K562 (cell line): Measurements from ENCODE around the gene PITX1. TPM values are rescaled to one million over a fixed set of nuclear protein-coding genes. Genes with fewer than 3 reads are reported as not detected.

Experiments used
- ATF4 ChIP-seq: fragments of 450-650 bp; formaldehyde crosslinking; IDR thresholded peaks from 2 replicates; pipeline ENCODE4 v1.4.0; 2022; ENCODE audit warnings: mild to moderate bottlenecking, moderate library complexity
- CBFA2T2 ChIP-seq: fragments of 450-650 bp; conservative IDR thresholded peaks from 2 replicates; pipeline ENCODE4 v1.6.1; 2017; ENCODE audit warnings: mild to moderate bottlenecking
- CBFA2T3 ChIP-seq: fragments of 450-650 bp; IDR thresholded peaks from 2 replicates; pipeline ENCODE4 v1.6.1; 2017
- E2F6 ChIP-seq, 2 experiments: IDR thresholded peaks; 2 replicates each; pipeline ENCODE4 v1.6.1; 2011; ENCODE audit warnings: borderline replicate concordance in 1 of 2, control low read depth in 1 of 2, low read depth in 1 of 2, low read length in 1 of 2, mild to moderate bottlenecking in 1 of 2, mixed read lengths in 1 of 2, moderate library complexity in 1 of 2; ENCODE audit not compliant: insufficient read depth in 1 of 2, insufficient read length in 1 of 2, poor library complexity in 1 of 2, severe bottlenecking in 1 of 2; ENCODE audit errors: extremely low read depth in 1 of 2
- FOXA1 ChIP-seq: fragments of 450-650 bp; IDR thresholded peaks from 2 replicates; pipeline ENCODE4 v1.6.1; 2016; ENCODE audit warnings: mild to moderate bottlenecking, borderline replicate concordance
- HMG20B ChIP-seq: fragments of 250-450 bp; sonication (Bioruptor Pico); IDR thresholded peaks from 2 replicates; pipeline ENCODE4 v1.5.0; 2021; ENCODE audit warnings: mild to moderate bottlenecking
- KAT2B ChIP-seq: IDR thresholded peaks from one replicate; pipeline ENCODE4 v1.6.1; 2012; ENCODE audit warnings: low read depth, mild to moderate bottlenecking, control low read depth, inconsistent platforms, low read length, moderate library complexity
- MCM3 ChIP-seq: fragments of 450-650 bp; IDR thresholded peaks from 2 replicates; pipeline ENCODE4 v1.6.1; 2016
- NFIC ChIP-seq: fragments of 450-650 bp; IDR thresholded peaks from 2 replicates; pipeline ENCODE4 v1.6.1; 2017; ENCODE audit warnings: mild to moderate bottlenecking, inconsistent platforms
- PRDM10 ChIP-seq: fragments of 450-650 bp; IDR thresholded peaks from 2 replicates; pipeline ENCODE4 v1.6.1; 2018; ENCODE audit not compliant: partially characterized antibody
- SMARCA5 ChIP-seq: fragments of 450-650 bp; IDR thresholded peaks from 2 replicates; pipeline ENCODE4 v1.6.1; 2016
- SRF ChIP-seq, 2 experiments: fragments of 250-450, 450-650 bp in 1 of 2; sonication (Bioruptor Pico) in 1 of 2; sonication (generic) in 1 of 2; formaldehyde crosslinking; IDR thresholded peaks; 2 replicates each; pipeline versions ENCODE4 v1.5.0 to v1.5.1; 2020 to 2022; ENCODE audit warnings: mild to moderate bottlenecking in 1 of 2, missing genetic modification reagents in 1 of 2
- STAT5A ChIP-seq: IDR thresholded peaks from 2 replicates; pipeline ENCODE4 v1.6.1; 2012; ENCODE audit warnings: low read length, inconsistent platforms, borderline replicate concordance
- TEAD4 ChIP-seq, 2 experiments: sonication (generic) in 1 of 2; formaldehyde crosslinking in 1 of 2; IDR thresholded peaks; 2 replicates each; pipeline versions ENCODE4 v1.6.1 to v1.8.0; 2012 to 2022; ENCODE audit warnings: borderline replicate concordance in 1 of 2, inconsistent platforms in 1 of 2, low read length in 1 of 2, mild to moderate bottlenecking in 1 of 2, missing genetic modification reagents in 1 of 2
- TGIF2 ChIP-seq: sonication (generic); formaldehyde crosslinking; IDR thresholded peaks from 2 replicates; pipeline ENCODE4 v1.8.1; 2022; ENCODE audit warnings: mild to moderate bottlenecking, missing genetic modification reagents, moderate library complexity
- VEZF1 ChIP-seq: fragments of 200-800 bp; sonication (Bioruptor generic); IDR thresholded peaks from 2 replicates; pipeline ENCODE4 v1.6.1; 2017; ENCODE audit warnings: missing genetic modification characterization, missing compliant biosample characterization
- YY1 ChIP-seq, 3 experiments: IDR thresholded peaks; 2 replicates each; pipeline ENCODE4 v1.6.1; 2011; ENCODE audit warnings: low read length in 2 of 3, mild to moderate bottlenecking in 2 of 3, moderate library complexity in 2 of 3, borderline replicate concordance in 1 of 3, control low read depth in 1 of 3, low read depth in 1 of 3; ENCODE audit not compliant: insufficient read depth in 3 of 3, insufficient replicate concordance in 2 of 3, control insufficient read depth in 1 of 3, insufficient read length in 1 of 3; ENCODE audit errors: extremely low read depth in 1 of 3
- ZBTB1 ChIP-seq: sonication (generic); formaldehyde crosslinking; IDR thresholded peaks from 2 replicates; pipeline ENCODE4 v1.8.1; 2023; ENCODE audit warnings: missing genetic modification reagents, low read depth, mild to moderate bottlenecking, borderline replicate concordance
- polyA plus RNA-seq, 8 experiments: library from polyadenylated mRNA; depleted of rRNA in 4 of 8; stranded (reverse) in 5 of 8; unstranded in 3 of 8; fragments of >200 nt; fragmentation: Nextera tagmentation in 2 of 8; fragmentation: Illumina TruSeq in 1 of 8; extraction: Ambion mirVana in 2 of 8; extraction: Trizol in 1 of 8; gene quantifications; 2 replicates each; pipeline versions ENCODE4 v1.2.1 to v1.2.3, GENCODE V29; 2011 to 2014; ENCODE audit warnings: inconsistent platforms in 1 of 8, missing spikeins in 1 of 8
- total RNA-seq, 7 experiments: library from RNA; depleted of rRNA in 6 of 7; stranded (reverse); fragments of >200 nt in 6 of 7; fragmentation: Illumina TruSeq in 2 of 7; extraction: Trizol in 2 of 7; gene quantifications; 2 replicates each; pipeline versions ENCODE4 v1.2.1 to v1.2.3, GENCODE V29; 2011 to 2021; ENCODE audit warnings: low replicate concordance in 1 of 7

PITX1 gene
- total and polyA plus RNA-seq, 9 of the 15 experiments (the other 6 are each of a cell fraction or from before 2014, with no cell fraction given), result 0.13 to 88.2 (median 24.9) TPM

- TF ChIP-seq CBFA2T3 (peak; percentile 94), FOXA1 (no peak), KAT2B (no peak), STAT5A (peak; percentile 62; the same call in 1 of the 2 replicates), NFIC (peak; percentile 65), ZBTB1 (CRISPR knock-in tag) (no peak), TEAD4 (IDR thresholded peaks at IDR 0.05; ENCODE audit: low read length) (peak; percentile 93), TEAD4 (CRISPR knock-in tag; IDR thresholded peaks at IDR 0.05; ENCODE audit: borderline replicate concordance) (no peak), CBFA2T2 (peak; percentile 88), YY1 (IDR thresholded peaks at IDR 0.05; ENCODE audit: borderline replicate concordance in 1 of 3, control insufficient read depth in 1 of 3, extremely low read depth in 1 of 3, insufficient read depth in 3 of 3, insufficient read length in 1 of 3, insufficient replicate concordance in 2 of 3, low read depth in 1 of 3, low read length in 2 of 3) (peak in 1 of 3 experiments; percentile 37), VEZF1 (CRISPR knock-in tag) (0 out of 2 replicates have a peak, but pooled peaks have one; percentile 16), TGIF2 (CRISPR knock-in tag) (no peak), SMARCA5 (no peak; the same call in 1 of the 2 replicates), MCM3 (no peak), HMG20B (CRISPR knock-in tag) (no peak), ATF4 (CRISPR knock-in tag) (no peak), E2F6 (IDR thresholded peaks at IDR 0.05; ENCODE audit: borderline replicate concordance in 1 of 2, extremely low read depth in 1 of 2, insufficient read depth in 1 of 2, insufficient read length in 1 of 2, low read depth in 1 of 2, low read length in 1 of 2, poor library complexity in 1 of 2, severe bottlenecking in 1 of 2) (no peak), SRF (CRISPR knock-in tag; IDR thresholded peaks at IDR 0.05) (no peak), PRDM10 (no peak)
Measured at GRCh38 chr5:135051872-135052271, 17.8 kb upstream of the PITX1 start (continued).
